Mucosa of rectum (tissue), 2 donors: ENCODE data around the gene IL19.

Experiments used
- H3K27ac ChIP-seq, 2 donors: one replicate each; pipeline ENCODE4 v1.7.0; 2013; ENCODE audit warnings: inconsistent platforms in 2 of 2, low read depth in 2 of 2, low read length in 2 of 2
- H3K27me3 ChIP-seq, 2 donors: one replicate each; pipeline ENCODE4 v1.7.0; 2013; ENCODE audit warnings: low read length in 2 of 2; ENCODE audit not compliant: control insufficient read depth in 2 of 2, insufficient read depth in 2 of 2
- H3K36me3 ChIP-seq, 2 donors: one replicate each; pipeline ENCODE4 v1.7.0; 2013; ENCODE audit warnings: low read length in 2 of 2; ENCODE audit not compliant: control insufficient read depth in 2 of 2, insufficient read depth in 2 of 2
- H3K4me1 ChIP-seq, 2 donors: one replicate each; pipeline ENCODE4 v1.7.0; 2013; ENCODE audit warnings: low read length in 2 of 2, mild to moderate bottlenecking in 1 of 2; ENCODE audit not compliant: control insufficient read depth in 2 of 2, insufficient read depth in 2 of 2
- H3K4me3 ChIP-seq, 2 donors: one replicate each; pipeline ENCODE4 v1.7.0; 2013; ENCODE audit warnings: low read length in 2 of 2
- H3K9ac ChIP-seq, 2 donors: one replicate each; pipeline ENCODE4 v1.7.0; 2013; ENCODE audit warnings: low read length in 2 of 2, low read depth in 1 of 2, mild to moderate bottlenecking in 1 of 2
- H3K9me3 ChIP-seq, 2 donors: one replicate each; pipeline ENCODE4 v1.7.0; 2013; ENCODE audit warnings: low read length in 2 of 2; ENCODE audit not compliant: control insufficient read depth in 2 of 2
- donor health status: healthy.
- donor health status: Normal muscosa, but diverticular disease.

IL19 gene

GRCh38 chr1:206809504-206810084 is 39.0 kb downstream of the IL19 start:
- no peaks in the 10 kb centered on the region for H3K4me1 ChIP-seq
- H3K9ac ChIP-seq: no peak overlapping the region
- no peak overlapping the region for H3K4me3 ChIP-seq
- peaks cover 0 to 4% of the 10 kb centered on the region in 2 donors for H3K9me3 ChIP-seq
- no peak overlapping the region for H3K27ac ChIP-seq
- H3K36me3 ChIP-seq: no peaks in the 10 kb centered on the region
- H3K27me3 ChIP-seq: no peaks in the 10 kb centered on the region

GRCh38 chr1:206812471-206812870 is 41.9 kb downstream of the IL19 start:
- no peak overlapping the region for H3K9ac ChIP-seq
- H3K36me3 ChIP-seq: no peaks in the 10 kb centered on the region
- no peaks in the 10 kb centered on the region for H3K27me3 ChIP-seq
- H3K4me3 ChIP-seq: no peak overlapping the region
- peaks cover 0 to 4% of the 10 kb centered on the region in 2 donors for H3K9me3 ChIP-seq
- H3K27ac ChIP-seq: no peak overlapping the region
- no peaks in the 10 kb centered on the region for H3K4me1 ChIP-seq

GRCh38 chr1:206814716-206815341 is 44.3 kb downstream of the IL19 start:
- Histone ChIP-seq H3K36me3 (no peaks in the 10 kb centered on the region), H3K9ac (no peak overlapping the region), H3K4me3 (no peak overlapping the region), H3K27ac (no peak overlapping the region), H3K9me3 (peaks cover 0 to 4% of the 10 kb centered on the region in 2 donors), H3K4me1 (no peaks in the 10 kb centered on the region), H3K27me3 (no peaks in the 10 kb centered on the region)

- Histone ChIP-seq H3K4me3 (no peak overlapping the region), H3K27me3 (no peaks in the 10 kb centered on the region), H3K4me1 (no peaks in the 10 kb centered on the region), H3K27ac (no peak overlapping the region), H3K9ac (no peak overlapping the region), H3K9me3 (peaks cover 0 to 4% of the 10 kb centered on the region in 2 donors), H3K36me3 (no peaks in the 10 kb centered on the region)
These were observed 46.1 kb downstream of the IL19 start for GRCh38 chr1:206816390-206817287.

- Histone ChIP-seq H3K36me3 (no peaks in the 10 kb centered on the region), H3K4me1 (no peaks in the 10 kb centered on the region), H3K27ac (no peak overlapping the region), H3K27me3 (no peaks in the 10 kb centered on the region), H3K9ac (no peak overlapping the region), H3K9me3 (no peaks in the 10 kb centered on the region), H3K4me3 (no peak overlapping the region)
These were observed 50.9 kb downstream of the IL19 start for GRCh38 chr1:206821493-206821892.

- no peak overlapping the region for H3K4me3 ChIP-seq
- H3K4me1 ChIP-seq: no peaks in the 10 kb centered on the region
- H3K36me3 ChIP-seq: no peaks in the 10 kb centered on the region
- no peak overlapping the region for H3K9ac ChIP-seq
- H3K27me3 ChIP-seq: no peaks in the 10 kb centered on the region
- H3K27ac ChIP-seq: no peak overlapping the region
- no peaks in the 10 kb centered on the region for H3K9me3 ChIP-seq
These were observed 53.2 kb downstream of the IL19 start for GRCh38 chr1:206823727-206824126.

- H3K27ac ChIP-seq: no peak overlapping the region
- H3K9ac ChIP-seq: no peak overlapping the region
- no peaks in the 10 kb centered on the region for H3K27me3 ChIP-seq
- no peaks in the 10 kb centered on the region for H3K9me3 ChIP-seq
- H3K4me1 ChIP-seq: no peaks in the 10 kb centered on the region
- no peak overlapping the region for H3K4me3 ChIP-seq
- H3K36me3 ChIP-seq: no peaks in the 10 kb centered on the region
These were observed 53.8 kb downstream of the IL19 start for GRCh38 chr1:206824331-206824730.

- Histone ChIP-seq H3K27me3 (no peaks in the 10 kb centered on the region), H3K9me3 (no peaks in the 10 kb centered on the region), H3K36me3 (no peaks in the 10 kb centered on the region), H3K9ac (no peak overlapping the region), H3K4me3 (no peak overlapping the region), H3K4me1 (peaks cover 2 to 3% of the 10 kb centered on the region in 2 donors), H3K27ac (no peak overlapping the region)
These were observed 55.8 kb downstream of the IL19 start for GRCh38 chr1:206826394-206826793.

GRCh38 chr1:206828061-206828460 is 57.5 kb downstream of the IL19 start:
- H3K36me3 ChIP-seq: no peaks in the 10 kb centered on the region
- H3K27ac ChIP-seq: no peak overlapping the region
- no peak overlapping the region for H3K4me3 ChIP-seq
- H3K9me3 ChIP-seq: no peaks in the 10 kb centered on the region
- H3K27me3 ChIP-seq: no peaks in the 10 kb centered on the region
- H3K4me1 ChIP-seq: peaks cover 2 to 8% of the 10 kb centered on the region in 2 donors
- H3K9ac ChIP-seq: no peak overlapping the region

- no peak overlapping the region for H3K9ac ChIP-seq
These were observed 58.2 kb downstream of the IL19 start for GRCh38 chr1:206828765-206829164.

More at GRCh38 chr1:206828765-206829164, 58.2 kb downstream of the IL19 start:
- H3K4me1 ChIP-seq: peaks cover 2 to 15% of the 10 kb centered on the region in 2 donors
- no peak overlapping the region for H3K27ac ChIP-seq
- H3K9me3 ChIP-seq: no peaks in the 10 kb centered on the region
- H3K4me3 ChIP-seq: no peak overlapping the region
- no peaks in the 10 kb centered on the region for H3K27me3 ChIP-seq
- H3K36me3 ChIP-seq: no peaks in the 10 kb centered on the region
